IMR-90 (cell line): ENCODE data around the gene GAMT. TPM values are rescaled to one million over a fixed set of nuclear protein-coding genes. Genes with fewer than 3 reads are reported as not detected.

Source experiments
- ATAC-seq: fragments of 200-7000 bp; cut with Tn5 transposase; 2 replicates; pipeline ENCODE4 v1.9.1; 2020; ENCODE audit warnings: low read depth, mild to moderate bottlenecking, moderate library complexity
- BruUV-seq: library from RNA; stranded (reverse); fragments of 400-500 nt; replicated peaks from 2 replicates; lab custom pipeline; 2021; lab: Mats Ljungman, UMichigan
- CTCF ChIA-PET: fragments of 300-600 bp; formaldehyde crosslinking; extraction: SDS; loops from one replicate; lab custom pipeline; 2021; ENCODE audit warnings: antibody characterized with exemption; lab: Yijun Ruan, JAX
- POLR2A ChIA-PET: fragments of 300-600 bp; sonication (Branson Sonifier 250); formaldehyde crosslinking; loops from one replicate; lab custom pipeline; 2022; ENCODE audit warnings: antibody characterized with exemption; ENCODE audit not compliant: unreplicated experiment; lab: Charles Lee
- DNase-seq: peaks from one replicate; pipeline ENCODE4 v3.0.0; 2013
- H2AFZ ChIP-seq: replicated peaks from 2 replicates; pipeline ENCODE3; 2013; ENCODE audit warnings: low read length, mild to moderate bottlenecking; ENCODE audit not compliant: poor library complexity
- H2AK5ac ChIP-seq: 2 replicates; pipeline ENCODE4 v1.6.1; 2013; ENCODE audit warnings: low read depth, low read length, inconsistent platforms
- H2AK9ac ChIP-seq: replicated peaks from 2 replicates; pipeline ENCODE3; 2013; ENCODE audit warnings: mild to moderate bottlenecking, low read depth, low read length, moderate library complexity; ENCODE audit not compliant: poor library complexity
- H2BK120ac ChIP-seq: 2 replicates; pipeline ENCODE4 v1.6.1; 2013; ENCODE audit warnings: low read depth, low read length, inconsistent platforms
- H2BK15ac ChIP-seq: 3 replicates; pipeline ENCODE4 v1.6.1; 2013; ENCODE audit warnings: low read depth, low read length, inconsistent platforms
- H2BK20ac ChIP-seq: 2 replicates; pipeline ENCODE4 v1.6.1; 2013; ENCODE audit warnings: low read depth, mild to moderate bottlenecking, inconsistent platforms, low read length, moderate library complexity
- H2BK5ac ChIP-seq: 2 replicates; pipeline ENCODE4 v1.6.1; 2013; ENCODE audit warnings: mild to moderate bottlenecking, low read depth, low read length, inconsistent platforms; ENCODE audit not compliant: poor library complexity, severe bottlenecking
- H3K14ac ChIP-seq: replicated peaks from 2 replicates; pipeline ENCODE4 v1.6.1; 2013; ENCODE audit warnings: low read depth, low read length, inconsistent platforms
- H3K18ac ChIP-seq: 2 replicates; pipeline ENCODE4 v1.6.1; 2013; ENCODE audit warnings: low read depth, low read length, control low read depth
- H3K23ac ChIP-seq: 2 replicates; pipeline ENCODE4 v1.6.1; 2013; ENCODE audit warnings: low read depth, low read length, inconsistent platforms
- H3K27ac ChIP-seq: 2 replicates; pipeline ENCODE4 v1.5.1; 2013; ENCODE audit warnings: mild to moderate bottlenecking, control low read depth, low read length; ENCODE audit not compliant: insufficient read depth
- H3K27me3 ChIP-seq: 2 replicates; pipeline ENCODE4 v1.6.1; 2013; ENCODE audit warnings: low read length; ENCODE audit not compliant: control insufficient read depth, insufficient read depth
- H3K36me3 ChIP-seq: 2 replicates; pipeline ENCODE4 v1.6.1; 2013; ENCODE audit warnings: low read length, mixed read lengths; ENCODE audit not compliant: control insufficient read depth, insufficient read depth
- H3K4ac ChIP-seq: 2 replicates; pipeline ENCODE4 v1.6.1; 2013; ENCODE audit warnings: low read depth, low read length, inconsistent platforms
- H3K4me1 ChIP-seq: 2 replicates; pipeline ENCODE4 v1.6.1; 2013; ENCODE audit warnings: low read length, mixed read lengths; ENCODE audit not compliant: control insufficient read depth, insufficient read depth
- H3K4me2 ChIP-seq: 2 replicates; pipeline ENCODE4 v1.6.1; 2013; ENCODE audit warnings: low read depth, mild to moderate bottlenecking, control low read depth, low read length, moderate library complexity
- H3K4me3 ChIP-seq: 2 replicates; pipeline ENCODE4 v1.5.1; 2013; ENCODE audit warnings: low read depth, mild to moderate bottlenecking, control low read depth, low read length, moderate library complexity; ENCODE audit not compliant: insufficient read depth
- H3K56ac ChIP-seq: 2 replicates; pipeline ENCODE4 v1.6.1; 2013; ENCODE audit warnings: low read length, inconsistent platforms; ENCODE audit not compliant: insufficient read depth; ENCODE audit errors: extremely low read depth
- H3K79me1 ChIP-seq, 2 experiments: 2 replicates each; pipeline ENCODE4 v1.6.1; 2013; ENCODE audit warnings: low read length in 2 of 2, inconsistent platforms in 1 of 2, low read depth in 1 of 2
- H3K9ac ChIP-seq: 2 replicates; pipeline ENCODE4 v1.6.1; 2013; ENCODE audit warnings: low read depth, low read length, control low read depth
- H3K9me1 ChIP-seq: 2 replicates; pipeline ENCODE4 v1.6.1; 2013; ENCODE audit warnings: low read length, inconsistent platforms; ENCODE audit not compliant: insufficient read depth
- H3K9me3 ChIP-seq: 2 replicates; pipeline ENCODE4 v1.6.1; 2013; ENCODE audit warnings: low read length; ENCODE audit not compliant: control insufficient read depth, insufficient read depth
- H4K20me1 ChIP-seq: 2 replicates; pipeline ENCODE4 v1.6.1; 2013; ENCODE audit warnings: low read length, inconsistent platforms; ENCODE audit not compliant: insufficient read depth
- H4K5ac ChIP-seq: 2 replicates; pipeline ENCODE4 v1.6.1; 2013; ENCODE audit warnings: mild to moderate bottlenecking, low read depth, low read length, control low read depth
- H4K8ac ChIP-seq, 2 experiments: 2 replicates each; pipeline ENCODE4 v1.6.1; 2013; ENCODE audit warnings: low read depth in 2 of 2, low read length in 2 of 2, control low read depth in 1 of 2, inconsistent platforms in 1 of 2
- H4K91ac ChIP-seq: 2 replicates; pipeline ENCODE4 v1.6.1; 2013; ENCODE audit warnings: low read depth, low read length, inconsistent platforms; ENCODE audit not compliant: insufficient read depth
- BHLHE40 ChIP-seq: fragments of 150-350 bp; IDR thresholded peaks from 2 replicates; pipeline ENCODE4 v1.6.1; 2016; ENCODE audit warnings: mild to moderate bottlenecking, low read depth, low read length
- CEBPB ChIP-seq: IDR thresholded peaks from 2 replicates; pipeline ENCODE4 v1.6.1; 2012; ENCODE audit warnings: low read depth, low read length, improper control_type of control experiment
- CHD1 ChIP-seq: IDR thresholded peaks from 2 replicates; pipeline ENCODE4 v1.6.1; 2012; ENCODE audit warnings: low read depth, low read length, improper control_type of control experiment
- CTCF ChIP-seq: conservative IDR thresholded peaks from 2 replicates; pipeline ENCODE4 v1.5.1; 2012; ENCODE audit warnings: mild to moderate bottlenecking, low read depth, low read length, improper control_type of control experiment
- ELK1 ChIP-seq: fragments of 150-350 bp; IDR thresholded peaks from 2 replicates; pipeline ENCODE4 v1.6.1; 2016; ENCODE audit warnings: low read depth, mild to moderate bottlenecking, low read length, moderate library complexity, borderline replicate concordance
- FOS ChIP-seq: fragments of 150-350 bp; IDR thresholded peaks from 2 replicates; pipeline ENCODE4 v1.6.1; 2016; ENCODE audit warnings: low read depth, low read length
- MAFK ChIP-seq: IDR thresholded peaks from 2 replicates; pipeline ENCODE4 v1.6.1; 2012; ENCODE audit warnings: low read depth, low read length, improper control_type of control experiment
- MAZ ChIP-seq: IDR thresholded peaks from 2 replicates; pipeline ENCODE4 v1.6.1; 2012; ENCODE audit warnings: low read depth, mild to moderate bottlenecking, low read length, improper control_type of control experiment, moderate library complexity, borderline replicate concordance
- MXI1 ChIP-seq: IDR thresholded peaks from 2 replicates; pipeline ENCODE4 v1.6.1; 2012; ENCODE audit warnings: low read depth, mild to moderate bottlenecking, low read length, moderate library complexity, borderline replicate concordance
- NFE2L2 ChIP-seq: fragments of 150-350 bp; IDR thresholded peaks from 2 replicates; pipeline ENCODE4 v1.6.1; 2016; ENCODE audit warnings: low read depth, mild to moderate bottlenecking, low read length
- POLR2A ChIP-seq: IDR thresholded peaks from 2 replicates; pipeline ENCODE4 v1.6.1; 2012; ENCODE audit warnings: mild to moderate bottlenecking, low read depth, low read length
- RAD21 ChIP-seq: IDR thresholded peaks from 2 replicates; pipeline ENCODE4 v1.6.1; 2012; ENCODE audit warnings: low read length, improper control_type of control experiment
- RCOR1 ChIP-seq: IDR thresholded peaks from 2 replicates; pipeline ENCODE4 v1.6.1; 2012; ENCODE audit warnings: mild to moderate bottlenecking, low read length, improper control_type of control experiment; ENCODE audit not compliant: insufficient replicate concordance
- RFX5 ChIP-seq: IDR thresholded peaks from 2 replicates; pipeline ENCODE4 v1.8.0; 2012; ENCODE audit warnings: low read depth, mild to moderate bottlenecking, low read length, moderate library complexity
- SMC3 ChIP-seq: fragments of 150-350 bp; IDR thresholded peaks from 2 replicates; pipeline ENCODE4 v1.6.1; 2016; ENCODE audit warnings: low read depth, mild to moderate bottlenecking, antibody characterized with exemption, low read length, moderate library complexity
- USF2 ChIP-seq: fragments of 150-350 bp; IDR thresholded peaks from 2 replicates; pipeline ENCODE4 v1.6.1; 2017; ENCODE audit warnings: mild to moderate bottlenecking, antibody characterized with exemption, low read length, low read depth
- WGBS, 2 experiments: methylation state at CpG; one replicate each; pipeline versions ENCODE4 v1.1.5 to v1.1.7; 2013; ENCODE audit warnings: missing lambda C conversion rate in 2 of 2; ENCODE audit not compliant: insufficient read length in 1 of 2; ENCODE audit errors: extremely low coverage in 2 of 2; 5-methylcytosine and 5-hydroxymethylcytosine counted together
- dilution Hi-C: fragments of 300-500 bp; cut with HindIII; formaldehyde crosslinking; loops from one replicate; pipeline ENCODE4 v1.14.3; 2018; ENCODE audit warnings: low sequenced_read_pairs; ENCODE audit not compliant: unreplicated experiment
- in situ Hi-C: fragments of 300-500 bp; cut with MboI; formaldehyde crosslinking; loops from 3 replicates; pipeline ENCODE4 v1.14.3; 2019; ENCODE audit warnings: low sequenced_read_pairs, inconsistent platforms, mixed read lengths
- intact Hi-C: fragments of 100-400 bp; cut with micrococcal nuclease; formaldehyde crosslinking; loops from 2 replicates; pipeline ENCODE4 v1.10.0; 2022
- polyA plus RNA-seq, 3 experiments: library from polyadenylated mRNA; depleted of rRNA; stranded (reverse); fragments of >200 nt; gene quantifications; 2 replicates each; pipeline ENCODE4 v1.2.3, GENCODE V29; 2012; ENCODE audit warnings: low replicate concordance in 1 of 3
- total RNA-seq: library from RNA; depleted of rRNA; stranded (reverse); fragments of >200 nt; gene quantifications from 2 replicates; pipeline ENCODE4 v1.2.3, GENCODE V29; 2012

The GAMT gene
- total and polyA plus RNA-seq, 2 of the 4 experiments (the other 2 are of a cell fraction): 22.8 to 51.8 TPM

GRCh38 chr19:1435378-1435989 is 34.1 kb upstream of the GAMT start:
- Histone ChIP-seq H3K9me1 (no peaks in the 10 kb centered on the region; the same call in 1 of the 2 replicates), H3K4ac (no peak overlapping the region), H2BK15ac (no peak overlapping the region), H2BK120ac (no peak overlapping the region), H2AK9ac (no peak overlapping the region), H4K91ac (no peak overlapping the region), H3K9ac (no peak overlapping the region), H3K56ac (no peak overlapping the region), H3K14ac (no peak overlapping the region), H3K27me3 (no peaks in the 10 kb centered on the region), H3K4me3 (no peak overlapping the region), H3K4me2 (no peak overlapping the region), H4K20me1 (peaks cover 31% of the 10 kb centered on the region), H3K18ac (no peak overlapping the region), H3K36me3 (peaks cover 50% of the 10 kb centered on the region), H2AFZ (no peak overlapping the region), H3K23ac (no peak overlapping the region), H4K8ac (no peak overlapping the region), H3K27ac (no peak overlapping the region), H2BK20ac (no peak overlapping the region), H3K79me1 (peaks cover 18 to 34% of the 10 kb centered on the region in 2 experiments), H2AK5ac (no peak overlapping the region), H3K4me1 (peaks cover 6% of the 10 kb centered on the region), H4K5ac (no peak overlapping the region), H3K9me3 (no peaks in the 10 kb centered on the region), H2BK5ac (no peak overlapping the region)
- dilution Hi-C loops: no loop called here
- ChIA-PET CTCF (no interaction called here), POLR2A (interaction anchor here (0.5 kb wide), 1 partner anchor 429 kb away, joined by 6 read pairs; no protein-coding TSS in a partner anchor)
- ATAC-seq: no peak
- DNase-seq: no peak
- WGBS, 2 experiments: 86% methylated on average over 9 of the region's 21 CpGs; no CpG with 5 or more reads in 1 of the 2 experiments
- no TSS peak for BruUV-seq
- in situ Hi-C loops: no loop called here
- TF ChIP-seq SMC3: no peak
- no peak for TF ChIP-seq CTCF
- no peak for TF ChIP-seq MAFK
- TF ChIP-seq RAD21: no peak
- no peak for TF ChIP-seq MXI1
- no peak for TF ChIP-seq POLR2A
- no peak for TF ChIP-seq FOS
- TF ChIP-seq BHLHE40: no peak
- TF ChIP-seq MAZ: no peak
- TF ChIP-seq CEBPB: no peak
- TF ChIP-seq NFE2L2: no peak
- no peak for TF ChIP-seq CHD1
- no peak for TF ChIP-seq RFX5
- no peak for TF ChIP-seq RCOR1
- TF ChIP-seq USF2: no peak
- TF ChIP-seq ELK1: no peak
- intact Hi-C loops: no loop called here
